NCI-H1694 treated with DMSO at 0.1 percent for 48 hours (cell line): Measurements from ENCODE around the gene DNAJB11.
A peak's percentile ranks its signal among the peaks of the same experiment; 100 is the strongest.
"Not testable (repeated sequence)": the region's sequence is repeated elsewhere in the genome, so short reads cannot be mapped to it uniquely, and the experiment has no call there.

Experiments used
- DNase-seq: peaks from one replicate; lab custom pipeline; 2025; lab: John Stamatoyannopoulos, UW

The DNAJB11 gene

DNA sequence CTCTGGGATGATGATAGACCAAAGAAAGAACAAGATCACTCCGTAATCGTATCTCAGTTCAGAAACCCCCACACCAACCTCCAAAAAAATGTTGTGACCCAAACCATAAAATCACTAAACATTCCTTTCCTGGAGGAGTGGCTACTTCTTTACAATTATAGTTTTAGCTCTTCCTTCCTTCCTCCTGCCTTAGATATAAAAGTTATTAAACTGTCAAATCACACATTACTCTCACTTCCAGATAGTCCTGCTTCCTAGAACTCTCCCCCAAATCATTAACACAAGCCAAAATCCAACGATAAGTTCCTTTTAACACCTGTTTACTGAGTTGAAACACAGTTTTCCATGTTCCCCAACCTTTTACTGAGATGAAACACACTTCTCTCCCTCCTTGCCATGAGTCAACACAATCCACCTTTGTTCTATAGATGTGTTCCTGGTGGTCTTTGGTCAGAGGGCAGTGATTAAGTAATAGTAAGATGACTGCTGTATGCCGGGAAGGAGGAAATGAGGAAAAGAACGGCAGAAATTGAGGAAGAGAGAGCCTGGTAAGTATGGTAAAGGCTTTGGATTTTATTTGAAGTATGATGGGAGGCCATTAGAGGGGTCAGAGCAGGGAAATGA is 18.0 kb upstream of the DNAJB11 start:
- DNase-seq: no peak

DNA sequence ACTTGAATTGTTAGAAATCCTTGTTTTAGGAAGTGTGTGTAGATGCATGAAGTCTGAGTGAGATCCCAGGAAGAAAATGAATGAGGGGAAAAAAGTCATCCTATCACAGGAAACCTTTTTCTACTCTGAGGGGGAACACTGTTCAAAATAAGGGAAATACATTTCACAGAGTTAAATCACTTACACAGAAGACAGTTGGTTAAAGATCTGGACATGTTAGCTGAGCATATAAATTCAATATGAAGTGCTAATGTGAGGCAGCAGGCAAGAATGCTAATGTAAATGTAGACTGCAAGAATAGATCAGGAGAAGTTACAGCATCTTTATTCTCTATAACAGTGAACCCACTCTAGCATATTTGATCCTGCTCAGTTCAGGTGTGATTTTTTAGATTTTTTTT is 5.9 kb upstream of the DNAJB11 start:
- no peak for DNase-seq

DNA sequence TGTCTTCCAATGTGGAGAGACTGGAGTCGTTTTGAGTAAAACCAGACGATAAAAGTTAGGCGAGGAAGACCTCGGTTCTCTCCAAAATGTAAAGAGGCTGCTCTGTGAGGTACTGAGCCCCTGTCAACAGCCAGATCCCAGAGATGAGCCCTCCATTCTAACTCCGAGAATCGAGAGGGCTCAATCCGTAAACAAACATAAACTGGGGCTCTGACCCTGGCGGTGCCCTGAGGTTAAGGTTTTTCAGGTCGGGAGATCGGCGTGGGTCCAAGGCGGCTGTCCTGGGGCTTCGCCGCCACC is 3.8 kb upstream of the DNAJB11 start:
- no peak for DNase-seq

DNA sequence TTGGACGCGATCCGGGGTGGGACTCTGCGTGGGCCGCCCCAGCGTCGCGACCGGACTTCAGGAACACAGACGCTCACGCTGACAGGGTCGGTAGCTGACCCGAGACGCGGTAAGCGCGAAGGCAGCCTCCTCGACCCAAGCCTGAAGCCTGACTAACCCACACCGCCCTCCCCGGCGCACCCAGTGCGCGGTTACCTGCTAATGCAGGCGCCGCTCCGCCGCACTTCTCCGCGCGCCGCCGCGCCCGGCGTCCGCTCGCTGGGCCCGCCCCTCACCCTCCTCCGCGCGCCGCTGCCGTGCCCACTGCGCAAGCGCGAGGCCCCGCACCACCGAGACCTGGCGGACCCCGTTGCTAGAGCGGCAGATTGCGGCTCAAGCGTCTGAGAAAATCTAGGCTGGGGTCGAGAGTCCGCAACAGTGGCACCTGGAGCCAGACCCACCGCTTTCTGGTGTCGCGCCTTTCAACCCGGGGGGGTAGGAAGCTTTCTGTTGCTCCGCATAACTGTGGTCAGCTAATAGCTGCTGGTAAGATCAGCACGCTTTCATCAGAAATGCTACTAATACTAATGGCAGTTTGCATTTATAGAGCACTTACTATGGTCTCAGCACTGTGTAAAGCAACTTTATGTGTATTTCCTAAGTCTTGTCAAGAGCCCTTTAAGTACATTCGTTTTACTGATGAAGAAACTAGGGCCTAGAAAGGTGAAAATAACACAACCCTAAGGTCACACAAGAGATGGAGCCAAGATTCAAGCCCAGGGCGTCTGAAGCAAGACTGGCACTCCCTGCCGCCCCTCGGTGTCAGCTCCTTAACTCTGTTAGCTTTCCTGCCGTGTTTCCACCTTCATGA is 3.2 kb upstream of the DNAJB11 start, which contains the start of gene TBCCD1:
TSS of gene TBCCD1 (minus strand) at position 268 of the 850 bp plus-strand sequence. CDS start 3,010 bp downstream, outside the sequence.
- DNase-seq: peak; percentile 76

DNA sequence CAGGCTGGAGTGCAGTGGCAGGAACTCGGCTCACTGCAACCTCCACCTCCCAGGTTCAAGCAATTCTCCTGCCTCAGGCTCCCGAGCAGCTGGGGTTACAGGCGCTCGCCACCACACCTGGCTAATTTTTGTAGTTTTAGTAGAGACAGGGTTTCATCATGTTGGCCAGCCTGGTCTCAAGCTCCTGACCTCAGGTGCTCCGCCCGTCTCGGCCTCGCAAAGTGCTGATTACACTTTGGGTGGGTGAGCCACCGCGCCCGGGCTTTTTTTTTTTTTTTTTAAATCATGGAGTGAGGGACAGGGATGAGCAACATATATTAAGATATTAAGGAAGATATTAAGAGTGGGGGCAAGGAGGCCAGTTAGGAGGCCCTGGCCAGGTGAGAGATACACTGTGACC is 1.2 kb upstream of the DNAJB11 start:
- not testable (repeated sequence) for DNase-seq

DNA sequence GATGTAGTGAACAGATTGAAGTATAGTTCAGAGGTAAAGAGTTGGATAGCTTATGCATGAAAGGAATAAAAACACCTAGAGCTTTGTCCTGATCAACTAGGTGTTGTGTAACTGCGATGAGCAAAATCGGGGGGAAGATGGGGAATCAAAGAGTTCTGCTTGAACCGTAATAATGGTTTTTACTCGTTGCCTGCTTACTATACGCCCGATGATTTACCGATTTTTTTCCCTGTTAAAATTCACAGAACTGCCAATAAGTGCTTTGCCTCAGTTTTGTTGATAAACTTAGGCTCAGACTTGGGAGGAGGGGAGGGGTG is 783 bp upstream of the DNAJB11 start:
- DNase-seq: no peak

DNA sequence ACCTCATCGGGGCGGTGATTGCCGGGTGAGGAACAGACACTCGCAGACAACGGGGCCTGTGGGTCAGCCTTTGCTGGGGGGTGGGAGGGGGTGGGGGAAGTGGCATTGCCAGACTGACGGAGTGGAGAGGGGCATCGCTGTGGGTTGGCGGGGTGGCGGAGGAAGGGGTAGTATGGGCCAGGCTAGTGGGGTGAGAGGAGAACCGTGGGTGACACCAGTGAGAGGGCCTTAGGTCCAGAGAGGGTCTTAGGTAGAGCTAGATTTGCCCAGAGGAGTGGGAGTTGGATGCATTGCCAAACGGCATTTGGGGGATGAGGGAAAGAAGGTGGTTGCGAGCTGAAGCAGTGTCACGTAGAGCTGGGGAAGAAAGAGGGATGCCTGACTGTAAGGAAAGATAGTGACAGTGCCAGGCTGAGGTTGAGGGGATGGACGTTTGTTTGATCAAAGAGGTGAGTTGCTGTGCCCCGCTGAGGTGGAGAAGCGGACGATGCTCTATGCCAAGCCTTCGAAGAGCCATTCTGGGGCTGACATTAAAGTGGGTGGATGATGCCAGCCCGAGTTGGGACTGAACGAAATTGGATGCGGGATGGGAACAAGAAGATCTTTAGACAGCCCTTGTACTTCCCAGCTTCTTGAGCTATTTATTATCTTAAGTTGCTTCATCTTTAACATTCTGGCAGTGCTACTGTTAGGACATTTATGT is 572 bp downstream of the DNAJB11 start:
- DNase-seq: no peak

DNA sequence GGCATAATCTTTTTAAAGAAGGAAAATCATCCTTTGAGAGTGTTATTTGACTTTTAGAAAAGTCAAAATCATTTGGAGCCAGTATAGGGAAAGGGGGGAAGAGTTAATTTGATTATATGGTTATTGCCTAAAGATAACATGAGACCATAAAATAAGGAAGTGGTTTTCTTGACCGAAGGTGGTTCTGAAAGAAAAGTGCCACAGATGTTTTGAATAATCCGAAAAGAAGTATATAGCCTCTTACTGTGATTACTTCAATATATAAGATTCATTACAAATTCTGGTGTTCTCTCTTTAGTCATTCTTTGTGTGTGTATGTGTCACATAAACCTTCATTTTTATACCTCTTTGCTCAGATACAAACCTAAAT is 1.1 kb downstream of the DNAJB11 start:
- no peak for DNase-seq

DNA sequence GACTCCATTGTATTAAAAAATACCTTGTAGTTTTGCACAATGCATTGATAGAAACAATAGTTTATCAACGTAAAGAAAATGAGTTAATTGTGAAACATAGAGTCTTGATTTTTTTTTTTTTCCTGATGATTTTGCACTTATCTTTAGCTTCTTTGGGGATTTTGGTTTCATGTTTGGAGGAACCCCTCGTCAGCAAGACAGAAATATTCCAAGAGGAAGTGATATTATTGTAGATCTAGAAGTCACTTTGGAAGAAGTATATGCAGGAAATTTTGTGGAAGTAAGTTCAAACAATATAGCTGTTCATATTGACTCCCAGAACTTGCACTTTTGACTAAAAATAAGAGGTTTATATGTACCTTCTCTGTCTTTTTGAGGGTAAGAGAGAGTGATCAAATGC is 7.0 kb downstream of the DNAJB11 start:
- DNase-seq: no peak

DNA sequence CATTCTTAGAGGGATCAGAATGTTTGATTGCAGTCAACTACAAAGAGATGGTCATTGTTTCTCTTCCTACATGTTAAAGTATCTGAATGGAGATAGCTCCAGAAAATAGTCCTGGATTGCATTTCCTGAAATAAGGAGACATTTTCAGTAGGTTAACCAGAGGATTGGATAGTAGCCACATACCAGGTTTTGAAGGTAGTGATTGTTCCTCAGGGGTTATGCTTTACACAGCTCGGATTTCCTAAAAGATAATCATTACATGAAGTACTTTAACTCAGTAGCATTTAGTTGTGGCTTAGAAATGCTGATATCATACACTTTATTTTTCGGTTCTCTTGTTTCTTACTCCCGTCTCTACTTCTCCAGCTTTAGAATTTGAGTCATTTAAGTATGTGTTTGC is 10.3 kb downstream of the DNAJB11 start:
- no peak for DNase-seq

DNA sequence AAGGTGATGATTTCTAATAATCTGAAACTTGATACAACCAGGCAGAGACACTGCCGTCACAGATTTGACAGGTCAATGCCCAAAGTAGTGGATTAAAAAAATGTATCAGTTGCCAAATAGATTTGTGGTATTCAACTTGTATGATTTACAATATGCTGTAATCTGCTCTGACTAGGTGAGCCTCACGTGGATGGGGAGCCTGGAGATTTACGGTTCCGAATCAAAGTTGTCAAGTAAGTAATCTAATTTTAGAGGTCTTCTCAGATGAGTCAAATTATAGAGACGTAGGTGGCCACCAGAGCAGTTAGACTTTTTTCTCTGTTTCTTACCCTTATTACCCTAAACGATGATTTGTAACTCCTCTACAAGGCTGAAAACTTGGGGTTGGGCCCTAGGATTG is 12.0 kb downstream of the DNAJB11 start:
- DNase-seq: no peak

DNA sequence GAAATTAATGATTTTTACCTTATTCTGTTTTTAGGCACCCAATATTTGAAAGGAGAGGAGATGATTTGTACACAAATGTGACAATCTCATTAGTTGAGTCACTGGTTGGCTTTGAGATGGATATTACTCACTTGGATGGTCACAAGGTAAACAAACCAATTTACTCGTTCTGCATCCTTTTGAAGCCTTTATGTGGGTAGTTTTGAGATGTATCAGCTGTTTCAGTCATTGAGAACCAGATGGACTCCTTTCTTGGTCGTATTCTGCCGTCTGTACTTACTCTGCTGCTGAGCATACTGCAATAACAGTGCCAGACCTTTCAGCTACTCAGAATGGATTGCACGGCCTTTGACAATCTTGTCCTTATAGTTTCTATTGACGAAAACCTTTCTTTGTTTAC is 13.3 kb downstream of the DNAJB11 start:
- no peak for DNase-seq

DNA sequence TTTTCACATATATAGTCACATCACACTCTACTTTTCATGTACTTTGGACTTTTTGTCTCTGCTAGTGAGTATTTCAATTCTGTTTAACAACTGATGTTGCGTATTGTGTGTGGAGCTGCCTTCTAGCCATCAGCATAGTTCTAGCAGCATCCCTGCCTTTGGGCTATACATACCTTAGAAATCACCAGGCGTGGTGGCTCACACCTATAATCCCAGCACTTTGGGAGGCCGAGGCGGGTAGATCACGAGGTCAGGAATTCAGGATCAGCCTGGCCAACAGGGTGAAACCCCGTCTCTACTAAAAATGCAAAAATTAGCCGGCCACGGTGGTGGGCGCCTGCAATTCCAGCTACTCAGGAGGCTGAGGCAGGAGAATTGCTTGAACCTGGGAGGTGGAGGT is 15.7 kb downstream of the DNAJB11 start:
- DNase-seq: not testable (repeated sequence)

DNA sequence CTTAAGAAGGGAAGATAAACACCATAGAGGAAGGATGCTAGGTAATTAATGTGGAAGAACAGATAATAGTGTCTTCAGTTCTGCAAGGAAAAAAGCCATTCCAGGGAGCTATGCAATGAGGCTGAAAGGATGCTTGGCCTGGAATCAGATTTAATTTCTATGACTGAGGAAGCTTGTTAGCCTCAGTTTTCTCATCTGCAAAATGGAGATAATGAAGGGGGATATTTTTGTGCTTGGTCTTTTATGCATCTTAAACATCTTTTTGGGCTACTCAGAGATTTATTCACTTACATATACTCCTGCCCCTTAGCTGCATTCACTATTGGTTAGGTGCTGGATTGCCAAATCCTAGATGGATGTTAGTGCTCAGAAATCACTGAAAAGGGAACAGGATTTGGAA is 16.7 kb downstream of the DNAJB11 start:
- DNase-seq: no peak

DNA sequence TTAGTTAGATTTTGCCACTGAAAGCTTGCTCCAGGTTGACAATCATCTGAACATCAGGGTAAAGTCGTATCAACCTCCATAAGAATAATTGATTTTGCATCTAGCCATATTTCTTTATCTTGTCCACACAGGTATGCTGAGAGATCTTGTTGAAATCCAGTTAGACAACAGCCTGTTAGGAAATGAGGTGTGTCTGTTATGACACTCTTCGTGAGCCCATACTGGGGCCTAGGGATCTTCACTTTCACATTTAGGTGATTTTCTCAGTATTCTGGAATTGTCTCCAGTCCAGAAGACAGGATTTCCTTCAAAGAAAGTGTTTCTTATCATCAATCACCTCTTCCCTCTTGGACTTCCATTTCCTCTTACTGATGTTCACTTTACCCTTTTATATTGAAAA is 18.1 kb downstream of the DNAJB11 start:
- DNase-seq: no peak

DNA sequence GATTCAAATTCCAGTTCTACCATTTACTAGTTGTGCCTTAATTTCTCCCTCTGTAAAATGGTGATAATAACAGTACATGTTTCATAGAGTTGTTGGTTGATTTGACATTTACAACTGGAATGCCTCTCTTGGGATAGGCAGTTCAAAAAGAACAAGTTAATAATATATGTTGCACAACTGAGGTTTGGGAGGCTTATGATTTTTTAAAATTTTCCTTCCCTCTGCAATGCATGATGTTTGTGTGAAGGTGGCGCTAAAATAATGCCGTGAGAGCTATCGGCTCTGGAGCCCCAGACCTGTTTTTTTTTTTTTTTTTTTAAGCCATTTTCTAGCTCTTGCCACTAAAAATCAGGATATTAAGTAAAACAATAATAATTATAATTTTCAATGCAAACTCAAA is 18.6 kb downstream of the DNAJB11 start:
- peak; percentile 13 for DNase-seq

DNA sequence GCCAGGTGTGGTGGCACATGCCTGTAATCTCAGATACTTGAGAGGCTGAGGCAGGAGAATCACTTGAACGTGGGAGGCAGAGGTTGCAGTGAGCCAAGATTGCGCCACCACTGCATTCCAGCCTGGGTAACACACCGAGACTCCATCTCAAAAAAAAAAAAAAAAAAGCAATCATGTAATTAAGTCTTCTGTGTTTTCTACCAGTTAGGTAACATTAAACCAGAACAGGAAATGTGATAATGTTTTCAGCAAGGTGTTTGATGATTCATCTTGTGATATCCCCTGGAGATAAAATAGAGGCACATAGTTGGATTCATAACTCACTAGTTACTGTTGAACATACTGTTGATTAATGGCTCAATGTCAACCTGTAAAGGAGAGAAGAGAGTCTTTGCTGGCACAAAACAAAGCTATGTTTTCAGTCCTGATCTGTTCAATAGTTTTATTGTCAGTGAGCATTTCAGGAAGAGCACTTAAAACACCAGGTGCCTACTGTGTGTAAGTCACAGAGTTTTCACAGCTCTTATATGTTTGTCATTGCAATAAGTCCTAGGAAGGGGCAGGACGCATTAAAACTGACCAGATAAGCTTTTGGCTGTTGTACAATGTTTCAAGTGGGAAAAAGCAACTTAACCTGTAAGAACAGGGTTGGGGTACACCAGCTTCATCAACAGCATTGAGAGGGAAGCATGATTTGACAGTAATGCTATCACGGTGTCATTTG is 19.5 kb downstream of the DNAJB11 start:
- no peak for DNase-seq

DNA sequence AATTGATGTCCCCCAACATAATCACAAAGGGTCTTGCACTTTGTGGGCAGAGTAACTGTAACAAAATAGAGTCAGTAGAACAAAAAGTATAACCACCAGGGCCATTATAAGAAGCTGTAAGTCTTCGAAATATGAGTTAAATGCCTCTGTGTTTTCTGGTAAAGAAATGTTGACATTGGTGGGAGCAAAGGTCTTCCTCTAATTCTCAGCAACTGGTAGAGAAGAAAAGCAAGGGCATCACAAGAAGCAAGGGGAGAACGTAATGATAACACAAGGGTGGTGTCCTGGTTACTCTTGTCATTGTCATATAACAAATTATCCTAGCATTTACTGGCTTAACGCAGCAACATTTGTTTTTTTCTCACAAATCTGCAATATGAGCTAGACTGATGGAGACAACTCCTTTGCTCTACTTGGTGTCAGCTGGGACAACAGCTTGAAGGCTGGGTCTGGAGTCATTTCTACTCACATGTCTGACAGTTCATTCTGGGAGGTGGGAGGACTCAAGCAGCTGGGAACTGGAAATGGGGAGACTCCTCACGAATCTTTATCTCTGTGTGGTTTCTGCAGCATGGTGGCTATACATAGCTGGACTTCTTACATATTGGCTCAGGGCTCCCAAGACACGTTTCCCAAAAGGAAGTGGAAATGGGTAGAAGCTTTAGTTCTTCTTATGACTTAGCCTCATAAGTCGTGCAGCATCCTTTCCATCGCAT is 20.2 kb downstream of the DNAJB11 start:
- no peak for DNase-seq

DNA sequence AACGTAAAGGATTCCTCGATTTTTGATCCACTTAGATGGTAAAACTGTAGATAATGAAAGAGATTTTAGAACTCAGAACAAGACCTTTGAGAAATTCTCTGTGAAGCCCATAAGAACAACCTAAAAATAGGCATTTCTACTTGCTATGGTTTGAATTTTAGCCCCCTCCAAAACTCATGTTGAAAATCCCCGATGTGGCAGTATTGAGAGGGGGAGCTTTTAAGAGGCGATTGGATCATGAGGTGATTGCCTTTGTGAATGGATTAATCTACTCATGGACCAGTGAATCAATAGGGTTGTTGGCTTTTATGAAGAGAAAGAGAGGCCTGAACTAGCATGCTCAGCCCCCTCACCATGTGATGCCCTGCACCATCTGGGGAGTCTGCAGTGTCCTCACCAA is 22.2 kb downstream of the DNAJB11 start:
- DNase-seq: no peak

DNA sequence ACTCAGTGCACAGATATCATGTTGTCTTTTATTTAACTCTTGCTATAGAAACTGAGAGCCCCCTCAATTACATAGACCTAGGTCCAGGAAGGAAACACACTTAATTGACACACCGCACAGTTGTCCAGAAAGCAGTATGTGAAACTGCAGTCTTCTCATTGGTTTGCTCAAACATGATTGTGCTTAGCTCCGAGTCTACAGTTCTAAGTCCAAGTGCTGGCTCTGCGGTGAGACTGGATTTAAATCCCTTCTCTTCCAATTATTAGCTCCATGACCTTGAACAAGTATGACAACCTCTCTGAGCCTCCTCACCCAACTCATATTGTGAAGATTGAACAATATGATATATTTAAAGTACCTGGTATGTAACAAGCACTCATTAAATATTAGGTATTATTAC is 23.3 kb downstream of the DNAJB11 start:
- DNase-seq: no peak

DNA sequence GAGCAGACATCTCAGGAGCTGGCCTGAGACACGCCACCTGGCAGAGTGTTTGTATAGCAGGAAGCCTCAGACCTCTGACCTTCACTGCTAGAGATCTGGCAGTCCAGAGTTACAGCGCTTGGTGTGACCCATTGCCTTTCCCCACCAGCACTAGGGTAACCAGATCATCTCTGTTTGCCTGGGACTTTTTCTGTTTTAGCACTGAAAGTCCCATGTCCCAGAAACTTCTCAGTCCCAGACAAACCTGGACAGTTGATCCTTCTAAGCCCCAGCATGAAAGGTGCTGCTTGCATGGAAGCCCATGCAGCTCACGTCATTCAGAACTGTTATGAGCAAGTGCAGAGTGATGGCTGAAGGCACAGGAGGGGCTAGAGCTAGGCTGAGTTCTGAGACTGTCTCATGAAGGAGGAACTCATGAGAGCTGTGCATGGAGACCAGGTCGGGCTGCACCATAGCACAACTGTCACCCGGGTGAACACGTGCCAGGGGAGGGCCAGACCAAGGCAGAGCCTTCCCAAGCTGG is 24.1 kb downstream of the DNAJB11 start:
- no peak for DNase-seq
